ENCODE measurements around the gene KCNK6.

- TF ChIP-seq CTCF (IDR thresholded peaks at IDR 0.05; ENCODE audit: low read depth, low read length) (no peak), POLR2A (IDR thresholded peaks at IDR 0.05; ENCODE audit: extremely low read depth, insufficient read length) (no peak), MYC (IDR thresholded peaks at IDR 0.05; ENCODE audit: low read depth, low read length) (no peak)
These were observed 31.2 kb downstream of the KCNK6 start for GRCh38 chr19:38350883-38351282.
